DOHH2 (cell line): Measurements from ENCODE around the gene PEX26.
"Not testable (repeated sequence)": the region's sequence is repeated elsewhere in the genome, so short reads cannot be mapped to it uniquely, and the experiment has no call there.

Experiments used
- H3F3A ChIP-seq: fragments of 200-600 bp; sonication (generic), shearing (Covaris generic); 2 replicates; pipeline ENCODE4 v1.6.0; 2016; ENCODE audit warnings: antibody characterized with exemption, mild to moderate bottlenecking; ENCODE audit not compliant: control insufficient read depth, insufficient read depth
- H3K27ac ChIP-seq: fragments of 200-600 bp; sonication (generic); 2 replicates; pipeline ENCODE4 v1.5.1; 2014; ENCODE audit warnings: low read depth, mild to moderate bottlenecking, low read length, moderate library complexity
- H3K27me3 ChIP-seq: fragments of 200-600 bp; sonication (generic); 2 replicates; pipeline ENCODE4 v1.6.1; 2014; ENCODE audit warnings: mild to moderate bottlenecking, low read length, mixed read lengths; ENCODE audit not compliant: control insufficient read depth
- H3K36me3 ChIP-seq: fragments of 200-600 bp; sonication (generic); 2 replicates; pipeline ENCODE4 v1.6.1; 2014; ENCODE audit warnings: mild to moderate bottlenecking, low read length, moderate library complexity, mixed read lengths; ENCODE audit not compliant: control insufficient read depth
- H3K4me1 ChIP-seq: fragments of 200-600 bp; sonication (generic); 2 replicates; pipeline ENCODE4 v1.6.1; 2014; ENCODE audit warnings: mild to moderate bottlenecking, low read length, mixed read lengths; ENCODE audit not compliant: control insufficient read depth
- H3K4me2 ChIP-seq: fragments of 200-600 bp; sonication (generic); 2 replicates; pipeline ENCODE4 v1.6.0; 2014; ENCODE audit warnings: mild to moderate bottlenecking, low read length, moderate library complexity
- H3K4me3 ChIP-seq: fragments of 200-600 bp; sonication (generic); 2 replicates; pipeline ENCODE4 v1.5.1; 2014; ENCODE audit warnings: mild to moderate bottlenecking, low read length, mixed read lengths
- H3K79me2 ChIP-seq: fragments of 200-600 bp; sonication (generic); 2 replicates; pipeline ENCODE4 v1.6.1; 2014; ENCODE audit warnings: mild to moderate bottlenecking, low read length, mixed read lengths; ENCODE audit not compliant: control insufficient read depth
- H3K9me2 ChIP-seq: fragments of 200-600 bp; sonication (generic); replicated peaks from 2 replicates; pipeline ENCODE4 v1.6.1; 2014; ENCODE audit warnings: mild to moderate bottlenecking, low read length, mixed read lengths; ENCODE audit not compliant: control insufficient read depth
- H3K9me3 ChIP-seq: fragments of 200-600 bp; sonication (generic); 2 replicates; pipeline ENCODE4 v1.6.1; 2014; ENCODE audit warnings: antibody characterized with exemption, low read length, mixed read lengths; ENCODE audit not compliant: control insufficient read depth, insufficient read depth
- H4K20me1 ChIP-seq: fragments of 200-600 bp; sonication (generic); 2 replicates; pipeline ENCODE4 v1.6.0; 2014; ENCODE audit warnings: low read depth, mild to moderate bottlenecking, antibody characterized with exemption, low read length, moderate library complexity; ENCODE audit not compliant: control insufficient read depth, insufficient read depth
- EZH2phosphoT487 ChIP-seq: fragments of 200-600 bp; sonication (generic); IDR thresholded peaks from 2 replicates; pipeline ENCODE4 v1.6.1; 2017; ENCODE audit warnings: borderline replicate concordance, mild to moderate bottlenecking, antibody characterized with exemption, low read length, moderate library complexity, mixed read lengths
- TF ChIP-seq, protein P1 (sequence below): fragments of 200-600 bp; sonication (generic); IDR thresholded peaks from one replicate; pipeline ENCODE4 v1.5.1; 2014; ENCODE audit warnings: antibody characterized with exemption, mild to moderate bottlenecking, low read depth, low read length; ENCODE audit not compliant: poor library complexity, severe bottlenecking

Gene PEX26

DNA sequence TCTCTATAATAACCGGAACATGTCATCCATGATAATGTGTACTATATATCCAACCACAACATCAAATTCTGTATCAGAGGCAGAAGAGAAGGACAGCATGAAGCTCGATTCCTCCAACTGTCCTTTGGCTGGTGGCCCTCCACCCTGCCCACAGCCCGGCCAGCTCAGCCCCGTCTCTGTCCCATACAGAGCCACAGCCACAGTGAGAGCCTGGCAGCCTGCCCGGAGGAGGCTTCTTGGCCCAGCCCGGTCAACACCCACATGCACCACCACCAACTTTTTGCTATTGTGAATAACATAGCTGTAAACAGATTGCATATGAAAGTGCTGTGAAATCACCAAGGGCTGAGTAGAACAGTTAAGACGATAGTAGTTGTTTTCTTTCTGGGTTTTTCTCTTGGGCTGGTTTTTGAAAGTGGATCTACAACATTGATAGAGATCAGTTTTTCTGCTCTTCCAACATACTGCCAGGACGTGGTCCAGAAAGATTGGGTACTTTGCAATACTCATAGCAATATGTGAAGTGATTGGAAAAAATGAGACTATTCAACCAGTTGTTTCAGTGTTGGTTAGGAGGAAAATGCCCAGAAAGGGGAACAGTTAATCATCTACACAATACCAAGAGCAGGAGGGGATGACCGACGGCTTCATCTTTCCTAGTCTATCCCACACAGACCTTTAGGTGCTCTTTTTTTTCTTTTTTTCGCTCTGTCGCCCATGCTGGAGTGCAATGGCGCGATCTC, 25.9 kb downstream of the PEX26 start:
- Histone ChIP-seq H3K4me1 (peaks cover 45% of the 10 kb centered on the region), H3K27ac (no peak overlapping the region), H3K27me3 (no peaks in the 10 kb centered on the region), H3K9me3 (peaks cover 4% of the 10 kb centered on the region; the same call in 1 of the 2 replicates), H3K9me2 (no peaks in the 10 kb centered on the region), H3F3A (peaks cover 9% of the 10 kb centered on the region), H4K20me1 (no peaks in the 10 kb centered on the region), H3K4me2 (no peak overlapping the region), H3K79me2 (peaks cover 4% of the 10 kb centered on the region; the same call in 1 of the 2 replicates), H3K36me3 (peaks cover 7% of the 10 kb centered on the region), H3K4me3 (no peak overlapping the region)
- no peak for TF ChIP-seq EZH2phosphoT487
- TF ChIP-seq, protein P1, sequence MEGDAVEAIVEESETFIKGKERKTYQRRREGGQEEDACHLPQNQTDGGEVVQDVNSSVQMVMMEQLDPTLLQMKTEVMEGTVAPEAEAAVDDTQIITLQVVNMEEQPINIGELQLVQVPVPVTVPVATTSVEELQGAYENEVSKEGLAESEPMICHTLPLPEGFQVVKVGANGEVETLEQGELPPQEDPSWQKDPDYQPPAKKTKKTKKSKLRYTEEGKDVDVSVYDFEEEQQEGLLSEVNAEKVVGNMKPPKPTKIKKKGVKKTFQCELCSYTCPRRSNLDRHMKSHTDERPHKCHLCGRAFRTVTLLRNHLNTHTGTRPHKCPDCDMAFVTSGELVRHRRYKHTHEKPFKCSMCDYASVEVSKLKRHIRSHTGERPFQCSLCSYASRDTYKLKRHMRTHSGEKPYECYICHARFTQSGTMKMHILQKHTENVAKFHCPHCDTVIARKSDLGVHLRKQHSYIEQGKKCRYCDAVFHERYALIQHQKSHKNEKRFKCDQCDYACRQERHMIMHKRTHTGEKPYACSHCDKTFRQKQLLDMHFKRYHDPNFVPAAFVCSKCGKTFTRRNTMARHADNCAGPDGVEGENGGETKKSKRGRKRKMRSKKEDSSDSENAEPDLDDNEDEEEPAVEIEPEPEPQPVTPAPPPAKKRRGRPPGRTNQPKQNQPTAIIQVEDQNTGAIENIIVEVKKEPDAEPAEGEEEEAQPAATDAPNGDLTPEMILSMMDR: no peak

DNA sequence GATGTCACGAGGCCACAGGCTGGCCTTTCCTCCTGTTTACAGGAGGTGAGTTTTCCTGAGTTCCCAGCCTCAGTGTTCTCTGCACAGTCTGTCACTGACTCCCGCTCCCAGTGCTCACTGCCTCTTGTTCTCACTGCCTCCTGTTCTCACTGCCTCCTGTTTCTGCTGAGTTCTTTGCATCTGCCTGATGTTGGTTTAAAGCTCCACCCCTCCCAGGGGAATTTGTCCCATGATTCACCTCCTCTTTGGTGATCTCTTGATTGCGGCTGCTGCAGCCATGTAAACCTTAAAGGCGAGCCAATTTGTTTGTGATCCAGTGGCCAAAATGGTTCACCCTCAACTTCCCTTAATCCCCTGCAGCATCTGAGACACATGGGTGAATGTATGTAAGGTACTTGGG, 26.8 kb downstream of the PEX26 start:
- H3K4me1 ChIP-seq: peaks cover 51% of the 10 kb centered on the region
- TF ChIP-seq, protein P1: no peak
- TF ChIP-seq EZH2phosphoT487: no peak
- H3K27ac ChIP-seq: no peak overlapping the region
- H3K79me2 ChIP-seq: peaks cover 4% of the 10 kb centered on the region; the same call in 1 of the 2 replicates
- H4K20me1 ChIP-seq: no peaks in the 10 kb centered on the region
- H3K27me3 ChIP-seq: no peaks in the 10 kb centered on the region
- no peak overlapping the region for H3K4me3 ChIP-seq
- H3K9me2 ChIP-seq: no peaks in the 10 kb centered on the region
- H3K4me2 ChIP-seq: no peak overlapping the region
- H3K9me3 ChIP-seq: peaks cover 4% of the 10 kb centered on the region; the same call in 1 of the 2 replicates
- peaks cover 14% of the 10 kb centered on the region for H3F3A ChIP-seq
- H3K36me3 ChIP-seq: peaks cover 5% of the 10 kb centered on the region

DNA sequence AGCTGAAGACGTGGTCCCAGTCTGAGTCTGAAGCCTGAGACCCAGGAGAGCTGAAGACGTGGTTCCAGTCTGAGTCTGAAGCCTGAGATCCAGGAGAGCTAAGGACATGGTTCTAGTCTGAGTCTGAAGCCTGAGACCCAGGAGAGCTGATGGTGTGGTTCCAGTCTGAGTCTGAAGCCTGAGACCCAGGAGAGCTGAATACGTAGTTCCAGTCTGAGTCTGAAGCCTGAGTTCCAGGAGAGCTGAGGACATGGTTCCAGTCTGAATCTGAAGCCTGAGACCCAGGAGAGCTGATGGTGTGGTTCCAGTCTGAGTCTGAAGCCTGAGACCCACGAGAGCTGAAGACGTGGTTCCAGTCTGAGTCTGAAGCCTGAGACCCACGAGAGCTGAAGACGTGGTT, 28.2 kb downstream of the PEX26 start:
- not testable (repeated sequence) for H3K79me2 ChIP-seq, H4K20me1 ChIP-seq, H3K9me3 ChIP-seq, H3K27me3 ChIP-seq, H3K36me3 ChIP-seq, H3K9me2 ChIP-seq
- peaks cover 66% of the 10 kb centered on the region for H3K4me1 ChIP-seq
- peak overlapping the region; percentile 70 for H3K27ac ChIP-seq
- peak overlapping the region; percentile 51 for H3K4me2 ChIP-seq
- H3F3A ChIP-seq: peaks cover 20% of the 10 kb centered on the region
- H3K4me3 ChIP-seq: peak overlapping the region; percentile 44

DNA sequence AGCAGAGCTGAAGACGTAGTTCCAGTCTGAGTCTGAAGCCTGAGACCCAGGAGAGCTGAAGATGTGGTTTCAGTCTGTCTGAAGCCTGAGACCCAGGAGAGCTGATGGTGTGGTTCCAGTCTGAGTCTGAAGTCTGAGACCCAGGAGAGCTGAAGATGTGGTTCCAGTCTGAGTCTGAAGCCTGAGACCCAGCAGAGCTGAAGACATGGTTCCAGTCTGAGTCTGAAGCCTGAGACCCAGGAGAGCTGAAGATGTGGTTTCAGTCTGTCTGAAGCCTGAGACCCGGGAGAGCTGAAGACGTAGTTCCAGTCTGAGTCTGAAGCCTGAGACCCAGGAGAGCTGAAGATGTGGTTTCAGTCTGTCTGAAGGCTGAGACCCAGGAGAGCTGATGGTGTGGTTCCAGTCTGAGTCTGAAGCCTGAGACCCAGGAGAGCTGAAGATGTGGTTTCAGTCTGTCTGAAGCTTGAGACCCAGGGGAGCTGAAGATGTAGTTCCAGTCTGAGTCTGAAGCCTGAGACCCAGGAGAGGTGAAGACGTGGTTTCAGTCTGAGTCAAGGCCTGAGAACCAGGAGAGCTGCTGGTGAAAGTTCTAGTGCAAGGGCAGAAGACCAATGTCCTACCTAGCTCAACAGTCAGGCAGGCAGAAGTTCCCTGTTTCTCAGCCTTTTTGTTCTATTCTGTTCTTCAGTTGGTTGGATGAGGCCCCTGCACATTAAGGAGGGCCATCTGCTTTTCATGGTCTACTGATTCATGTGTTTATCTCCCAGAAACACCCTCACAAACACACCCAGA, 29.0 kb downstream of the PEX26 start:
- H4K20me1 ChIP-seq, H3K79me2 ChIP-seq, H3K9me3 ChIP-seq, H3K27me3 ChIP-seq, H3K9me2 ChIP-seq, H3K36me3 ChIP-seq: not testable (repeated sequence)
- H3F3A ChIP-seq: peaks cover 20% of the 10 kb centered on the region
- H3K4me2 ChIP-seq: peak overlapping the region; percentile 51
- peaks cover 73% of the 10 kb centered on the region for H3K4me1 ChIP-seq
- H3K4me3 ChIP-seq: peak overlapping the region; percentile 44
- peak overlapping the region; percentile 70 for H3K27ac ChIP-seq
